Mesenteric fat pad (tissue), 1 donor: ENCODE data around the gene GDPGP1. TPM values are rescaled to one million over a fixed set of nuclear protein-coding genes. Genes with fewer than 3 reads are reported as not detected.

Experiments
- DNase-seq: peaks from one replicate; pipeline ENCODE4 v3.0.0-alpha.2; 2020; ENCODE audit warnings: low spot score
- total RNA-seq: library from RNA; stranded (reverse); fragmentation: NEBNext Ultra II Directional; extraction: Animal tissue kit (Norgen Biotek cat#: 25700); gene quantifications from one replicate; pipeline ENCODE4 v1.2.1, GENCODE V29; 2021
- donor health status: DM: yes; HTN: yes; CAD: no.

The GDPGP1 gene
- total RNA-seq, 1 donor from 2014 or later = 8.1 TPM

GRCh38 chr15:90203473-90203872, 30.5 kb upstream of the GDPGP1 start:
- no peak for DNase-seq

- DNase-seq = no peak
These were observed 30.1 kb upstream of the GDPGP1 start for GRCh38 chr15:90203922-90204321.

DNA sequence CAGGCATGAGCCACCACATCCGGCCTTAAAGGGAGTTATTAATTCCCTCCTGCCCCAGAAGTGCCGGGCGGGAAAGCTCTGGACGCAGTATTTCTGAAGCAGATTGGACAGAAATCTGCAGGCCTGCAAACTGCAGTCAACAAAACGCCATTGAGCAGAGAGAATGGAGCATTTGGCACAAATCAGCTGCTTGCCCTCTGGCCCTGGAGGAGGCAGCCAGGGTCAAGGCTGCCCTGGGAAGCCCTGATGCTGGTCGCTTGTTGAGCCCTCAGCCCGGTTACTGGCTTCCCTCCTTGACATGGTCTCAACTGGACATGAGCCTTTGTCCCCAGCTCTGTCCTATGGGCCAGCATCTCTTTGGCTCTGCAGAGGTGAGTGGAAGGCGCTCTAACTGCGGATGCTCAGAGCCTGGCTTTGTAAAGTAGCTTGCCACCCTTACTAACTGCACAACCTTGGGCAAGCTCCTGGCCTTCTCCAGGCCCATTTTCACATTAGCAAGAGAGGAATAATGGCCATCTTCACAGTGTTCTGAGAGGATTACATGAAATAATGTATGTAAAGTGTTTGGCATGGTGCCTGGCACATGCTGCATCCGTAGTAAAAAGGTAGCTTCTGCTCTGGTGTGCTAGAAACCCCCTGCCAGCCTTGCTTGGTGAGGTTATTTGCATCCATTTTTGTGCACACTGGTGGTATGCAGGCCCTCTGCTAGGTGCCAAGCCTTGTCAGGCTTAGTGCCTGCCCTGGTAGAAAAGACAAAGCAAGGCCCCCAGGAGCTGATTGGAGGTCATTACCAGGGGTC, 28.8 kb upstream of the GDPGP1 start:
- no peak for DNase-seq

DNA sequence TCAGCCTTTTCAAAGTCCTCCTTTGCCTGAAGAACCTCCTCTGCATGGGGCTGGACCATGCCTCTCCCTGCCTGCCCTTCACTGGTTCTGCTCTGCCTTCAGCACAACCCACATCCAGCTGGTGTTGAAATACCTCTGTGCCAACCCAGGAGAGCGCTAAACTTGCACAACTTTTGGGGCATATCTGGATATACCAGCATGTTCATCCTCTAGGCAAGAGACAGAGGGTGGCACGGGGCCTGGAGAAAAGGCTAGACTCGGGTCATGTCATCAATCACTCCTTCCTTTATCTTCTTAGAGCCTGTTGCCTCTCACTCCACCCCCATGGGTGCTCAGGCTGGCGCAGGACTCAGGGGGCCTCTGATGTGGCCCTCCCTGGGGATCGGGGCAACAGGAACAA, 28.1 kb upstream of the GDPGP1 start:
- no peak for DNase-seq

- DNase-seq = no peak
These were observed 26.8 kb upstream of the GDPGP1 start for GRCh38 chr15:90207252-90207651.

GRCh38 chr15:90208356-90208755, 25.7 kb upstream of the GDPGP1 start:
- DNase-seq = no peak

DNA sequence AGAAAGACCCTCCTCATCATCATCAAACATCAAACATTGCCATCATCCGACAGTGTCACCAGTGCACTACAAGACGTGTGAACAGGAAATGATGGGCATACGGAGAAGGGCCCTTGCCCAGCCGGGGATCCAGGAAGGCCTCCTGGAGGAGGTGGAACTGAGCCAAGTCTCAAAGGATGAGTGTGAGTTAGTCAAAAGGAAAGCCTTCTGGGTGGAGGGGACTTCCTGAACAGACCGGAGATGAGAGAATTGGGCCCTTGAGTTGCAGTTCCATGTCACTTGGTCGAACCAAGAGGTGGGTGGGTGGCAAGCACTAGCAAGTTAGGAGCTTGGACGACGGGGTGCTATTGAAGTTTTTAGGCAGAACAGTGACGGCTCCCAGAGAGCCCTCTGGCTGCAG, 24.4 kb upstream of the GDPGP1 start:
- no peak for DNase-seq

GRCh38 chr15:90210593-90210992, 23.4 kb upstream of the GDPGP1 start:
- DNase-seq = no peak

DNA sequence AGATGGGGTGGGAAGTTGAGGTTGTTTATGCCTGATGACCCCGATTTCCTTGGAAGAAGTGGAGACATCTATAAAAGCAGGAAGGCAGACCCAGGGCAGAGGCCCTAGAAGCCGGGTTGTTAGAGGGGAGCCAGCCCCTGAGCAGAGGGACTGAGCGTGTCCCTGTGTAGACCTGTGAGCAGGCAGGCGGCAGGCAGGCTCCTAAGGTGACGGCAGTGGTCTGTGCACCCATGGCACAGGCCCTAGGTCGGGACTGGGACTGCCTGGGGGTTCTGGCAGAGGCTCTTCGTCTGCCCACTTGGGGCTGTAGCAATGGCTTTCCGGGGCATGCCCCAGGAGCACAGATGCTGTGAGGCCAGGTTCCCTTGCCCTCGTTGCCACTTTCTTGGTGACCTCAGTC, 23.0 kb upstream of the GDPGP1 start:
- no peak for DNase-seq

GRCh38 chr15:90211440-90212143, 22.4 kb upstream of the GDPGP1 start:
- DNase-seq = no peak

DNA sequence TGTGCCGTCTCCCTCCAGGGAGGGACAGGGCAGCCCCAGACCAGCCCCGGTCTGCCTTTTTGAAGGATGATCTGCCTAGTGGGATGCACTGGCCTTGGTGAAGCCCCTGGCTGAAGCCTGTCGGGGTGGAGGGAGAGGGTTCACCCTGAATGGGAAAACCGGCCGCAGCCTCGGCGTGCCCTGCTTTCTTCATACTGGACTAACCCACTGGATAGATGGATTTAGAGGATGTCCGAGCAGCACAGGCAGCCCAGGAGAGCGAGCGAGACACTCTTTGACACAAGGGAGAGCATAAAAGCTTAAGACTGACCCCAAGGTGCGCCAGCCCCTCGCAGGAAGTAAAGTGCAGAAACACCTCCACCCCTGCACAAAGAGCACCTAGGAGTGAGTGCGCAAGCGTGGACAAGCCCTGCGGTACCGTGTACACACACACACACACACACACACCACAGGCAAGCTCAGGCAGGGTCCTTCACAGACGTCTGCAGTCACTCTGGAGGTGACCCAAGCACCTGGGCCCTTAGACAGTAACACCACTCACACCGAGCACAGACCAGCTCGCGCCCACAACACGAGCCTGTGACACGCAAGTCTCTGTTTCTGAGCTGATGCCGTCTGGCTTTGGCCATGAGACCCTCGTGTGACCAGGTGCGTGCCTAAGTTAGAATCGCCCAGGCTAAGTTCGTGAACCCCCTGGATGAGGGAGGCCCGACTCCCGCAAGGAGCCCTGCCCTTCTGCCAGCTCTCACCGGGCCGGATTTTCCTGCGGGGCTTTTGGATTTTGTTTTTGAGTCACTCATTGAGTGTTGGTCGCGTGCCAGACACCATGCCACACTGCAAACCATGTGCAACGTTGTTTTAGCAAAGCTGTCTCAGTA, 21.5 kb upstream of the GDPGP1 start:
- no peak for DNase-seq

DNA sequence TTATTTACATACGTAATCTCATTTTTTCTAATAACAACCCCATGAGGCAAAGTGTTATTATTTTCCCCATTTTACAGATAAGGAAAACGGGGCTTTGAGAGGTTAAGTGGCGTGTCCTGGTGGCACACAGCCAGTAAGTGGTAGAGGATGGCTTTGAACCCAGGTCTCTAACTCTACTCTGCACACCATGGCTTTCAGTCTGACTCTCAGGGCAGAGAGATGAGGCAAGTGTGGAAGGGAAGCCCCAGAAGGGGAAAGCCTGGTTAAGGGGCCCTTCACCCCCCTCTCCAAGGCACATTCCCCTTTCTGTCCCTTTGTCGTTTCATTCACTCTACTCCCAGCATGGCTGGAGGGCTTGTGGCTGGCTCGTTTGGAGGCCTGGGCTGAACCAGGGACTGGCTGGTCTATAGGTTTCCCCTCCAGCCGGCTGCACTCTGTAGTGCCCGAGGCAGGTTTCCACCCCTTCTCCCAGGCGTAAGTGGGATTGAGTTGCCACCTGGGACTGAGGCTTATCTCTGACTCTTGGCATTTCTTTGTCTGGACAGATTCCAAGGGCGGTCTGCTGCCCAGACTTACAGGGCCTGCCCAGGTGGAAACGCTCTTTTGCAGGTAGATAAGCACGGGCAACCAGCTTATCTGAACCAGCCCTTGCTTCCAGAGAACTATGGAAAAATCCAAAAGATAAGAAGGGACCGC, 20.7 kb upstream of the GDPGP1 start:
- DNase-seq = no peak

DNA sequence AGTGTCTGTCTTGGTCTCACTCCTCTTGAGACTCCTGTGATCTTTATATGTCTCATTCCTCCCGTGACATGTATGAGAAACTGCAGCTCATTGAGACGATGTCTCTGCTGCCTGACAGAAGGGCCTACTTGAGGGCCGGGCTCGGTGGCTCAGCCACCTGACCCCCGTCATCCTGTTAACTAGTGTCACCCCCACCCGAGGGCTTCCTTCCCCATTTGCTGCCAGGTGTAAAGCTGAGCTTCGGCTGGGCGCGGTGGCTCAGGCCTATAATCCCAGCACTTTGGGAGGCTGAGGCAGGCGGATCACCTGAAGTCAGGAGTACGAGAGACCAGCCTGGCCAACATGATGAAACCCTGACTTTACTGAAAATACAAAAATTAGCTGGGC, 20.2 kb upstream of the GDPGP1 start:
- DNase-seq = no peak

DNA sequence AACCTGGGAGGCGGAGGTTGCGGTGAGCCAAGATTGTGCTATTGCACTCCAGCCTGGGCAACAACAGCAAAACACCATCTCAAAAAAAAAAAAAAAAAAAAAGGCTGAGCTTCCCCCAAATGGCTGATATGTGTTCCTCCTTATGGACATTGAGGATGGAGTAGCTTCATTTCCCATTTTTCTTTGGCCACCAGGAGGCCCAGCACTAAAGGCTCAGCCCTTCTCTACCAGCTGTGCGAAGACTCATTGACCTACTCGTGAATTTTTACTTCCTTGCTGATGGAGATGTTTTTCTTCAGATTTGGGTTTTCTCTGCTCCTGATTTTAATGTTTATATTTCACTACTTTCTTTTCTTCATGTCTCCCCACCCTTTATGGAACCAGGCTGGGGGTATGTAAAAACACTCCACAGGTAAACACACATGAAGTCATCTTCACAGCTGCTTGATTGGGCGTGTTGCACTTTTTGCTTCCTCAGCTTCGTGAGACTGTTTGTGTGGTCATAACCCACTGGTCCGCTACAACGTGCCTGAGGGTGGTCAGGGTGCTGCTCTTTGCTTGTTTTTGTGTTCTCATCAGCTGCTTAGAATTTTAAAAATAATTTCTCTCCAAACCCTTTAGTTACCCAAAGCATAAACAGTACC, 19.3 kb upstream of the GDPGP1 start:
- DNase-seq = no peak

- DNase-seq = no peak
These were observed 16.2 kb upstream of the GDPGP1 start for GRCh38 chr15:90217671-90218394.

- DNase-seq = no peak
These were observed 14.4 kb upstream of the GDPGP1 start for GRCh38 chr15:90219421-90220141.

DNA sequence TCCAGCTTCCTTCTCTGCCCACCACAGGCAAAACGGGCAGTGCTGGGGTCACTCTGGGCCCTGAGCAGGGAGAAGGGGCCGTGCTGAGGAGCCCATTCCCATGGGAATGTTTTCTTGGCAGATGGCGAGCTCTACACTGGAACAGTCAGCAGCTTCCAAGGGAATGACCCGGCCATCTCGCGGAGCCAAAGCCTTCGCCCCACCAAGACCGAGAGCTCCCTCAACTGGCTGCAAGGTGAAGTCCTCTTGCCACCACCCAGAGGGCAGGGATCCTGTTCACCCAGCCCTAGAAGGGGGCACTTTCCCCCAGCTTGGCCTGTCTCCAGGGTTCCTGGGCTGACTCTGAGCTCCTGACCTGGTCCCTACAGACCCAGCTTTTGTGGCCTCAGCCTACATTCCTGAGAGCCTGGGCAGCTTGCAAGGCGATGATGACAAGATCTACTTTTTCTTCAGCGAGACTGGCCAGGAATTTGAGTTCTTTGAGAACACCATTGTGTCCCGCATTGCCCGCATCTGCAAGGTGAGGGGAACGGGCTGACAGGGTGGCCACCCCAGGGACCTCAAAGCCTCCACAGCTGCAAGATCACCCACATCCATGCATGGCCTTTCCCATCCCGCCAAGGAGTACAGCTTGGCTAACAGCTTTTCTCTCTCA, 12.6 kb upstream of the GDPGP1 start:
- DNase-seq = no peak

DNA sequence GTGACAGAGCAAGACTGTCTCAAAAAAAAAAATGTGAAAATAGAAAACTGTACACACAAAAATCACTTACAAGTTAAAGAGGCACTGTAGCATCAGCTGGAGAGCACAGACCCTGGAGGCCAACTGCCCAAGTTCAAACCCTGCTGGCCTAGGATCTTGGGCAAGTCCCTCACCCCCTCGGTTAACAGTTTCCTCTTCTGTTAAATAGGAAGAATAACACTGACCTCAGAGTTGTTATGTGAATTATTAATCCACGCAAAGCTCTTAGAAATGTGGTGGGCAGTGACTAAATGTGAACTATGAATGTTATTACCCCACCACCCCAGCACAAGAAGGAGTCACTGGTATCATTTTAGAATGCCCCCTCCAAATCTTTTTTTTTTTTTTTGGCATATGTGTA, 11.5 kb upstream of the GDPGP1 start:
- DNase-seq = no peak
